ENCODE measurements around the gene LRRC47. TPM values are rescaled to one million over a fixed set of nuclear protein-coding genes. Genes with fewer than 3 reads are reported as not detected.

Gene LRRC47
- total and polyA plus RNA-seq, 12 donors, result 16.9 to 58.3 (median 44.7) TPM

- intact Hi-C loops (cut with DNase I), result no loop called here
These were observed 64.5 kb downstream of the LRRC47 start for GRCh38 chr1:3731583-3732433.

GRCh38 chr1:3730543-3731247 is 65.6 kb downstream of the LRRC47 start:
- Histone ChIP-seq H3K4me3 (no peak overlapping the region), H3K36me3 (replicated peaks in 1 of 2) (no peaks in the 10 kb centered on the region), H3K4me1 (replicated peaks in 1 of 2) (no peaks in the 10 kb centered on the region), H3K27me3 (no peaks in the 10 kb centered on the region), H3K27ac (no peak overlapping the region), H3K9me3 (replicated peaks in 1 of 3) (no peaks in the 10 kb centered on the region)
- WGBS, 4 donors, result 79 to 84% (median 81%) methylated on average over 15 to 25 of the region's 25 CpGs
- no peak for DNase-seq
- intact Hi-C loops (cut with DNase I), result no loop called here
- TF ChIP-seq POLR2A (IDR thresholded peaks at IDR 0.05) (no peak), CTCF (IDR thresholded peaks at IDR 0.05) (no peak)

More at GRCh38 chr1:3731583-3732433, 64.5 kb downstream of the LRRC47 start:
- Histone ChIP-seq H3K4me1 (replicated peaks in 1 of 2) (no peaks in the 10 kb centered on the region), H3K9me3 (replicated peaks in 1 of 3) (no peaks in the 10 kb centered on the region), H3K27ac (no peak overlapping the region), H3K36me3 (replicated peaks in 1 of 2) (peaks cover 0 to 9% of the 10 kb centered on the region in 2 donors), H3K4me3 (no peak overlapping the region), H3K27me3 (no peaks in the 10 kb centered on the region)
- TF ChIP-seq POLR2A (IDR thresholded peaks at IDR 0.05) (no peak), CTCF (IDR thresholded peaks at IDR 0.05) (no peak)
- DNase-seq, result no peak
- WGBS, 4 donors, result 53 to 63% (median 60%) methylated on average over 7 to 25 of the region's 25 CpGs

GRCh38 chr1:3729594-3730542 is 66.4 kb downstream of the LRRC47 start:
- DNase-seq, result no peak
- no peak overlapping the region for H3K27ac ChIP-seq
- H3K36me3 ChIP-seq (replicated peaks in 1 of 2), result no peaks in the 10 kb centered on the region
- H3K9me3 ChIP-seq (replicated peaks in 1 of 3), result no peaks in the 10 kb centered on the region
- intact Hi-C loops (cut with DNase I), result loop anchor here in 1 of 2 donors (10.0 kb wide), 1 partner anchor 235 kb away; no protein-coding TSS in a partner anchor
- H3K4me3 ChIP-seq, result no peak overlapping the region
- TF ChIP-seq POLR2A (IDR thresholded peaks at IDR 0.05) (no peak), CTCF (IDR thresholded peaks at IDR 0.05) (no peak)
- H3K4me1 ChIP-seq (replicated peaks in 1 of 2), result no peaks in the 10 kb centered on the region
- WGBS, 4 donors, result 77 to 95% (median 83%) methylated on average over 8 to 32 of the region's 32 CpGs
- H3K27me3 ChIP-seq, result no peaks in the 10 kb centered on the region

Small RNA genes lying within 50 kb of the gene (small RNA-seq; reads per million reads assigned to genes)
- gene RF02197, result 0 reads per million in 2 donors
- 0 reads per million in 2 donors for gene RN7SL574P

Other genes starting within 250 kb of the LRRC47 start
- gene MEGF6, start 185.0 kb downstream of the LRRC47 start, total RNA-seq, result 10 to 100 TPM in 3 of 9 donors, 1 to 10 TPM in 6; 2.1 to 12.5 (median 7.4) TPM
- 10 to 100 TPM in 2 of 3 donors, under 1 TPM in 1; 0.15 to 29.2 (median 16.2) TPM for gene MEGF6, start 185.0 kb downstream of the LRRC47 start, polyA plus RNA-seq
- gene TPRG1L, start 171.5 kb downstream of the LRRC47 start, total RNA-seq, result 10 to 100 TPM; 21.6 to 52.1 (median 41.6) TPM
- 10 to 100 TPM; 15.8 to 49.7 (median 20.6) TPM for gene TPRG1L, start 171.5 kb downstream of the LRRC47 start, polyA plus RNA-seq
- gene WRAP73, start 146.4 kb downstream of the LRRC47 start, total RNA-seq, result 10 to 100 TPM in 8 of 9 donors, 1 to 10 TPM in 1; 5.1 to 22.6 (median 17.8) TPM
- 10 to 100 TPM in 2 of 3 donors, 1 to 10 TPM in 1; 8.2 to 29.6 (median 22.8) TPM for gene WRAP73, start 146.4 kb downstream of the LRRC47 start, polyA plus RNA-seq
- under 1 TPM in 3 of 9 donors, not detected in 6; 0.15 to 0.22 (median 0.18) TPM for gene TP73, start 144.0 kb downstream of the LRRC47 start, total RNA-seq
- gene TP73, start 144.0 kb downstream of the LRRC47 start, polyA plus RNA-seq, result under 1 TPM; 0.03 to 0.13 (median 0.08) TPM
- not detected for gene CCDC27, start 44.0 kb downstream of the LRRC47 start, total RNA-seq
- not detected for gene CCDC27, start 44.0 kb downstream of the LRRC47 start, polyA plus RNA-seq
- 10 to 100 TPM in 3 of 9 donors, 1 to 10 TPM in 4, not detected in 2; 3.9 to 18.2 (median 5.3) TPM for gene SMIM1, start 23.7 kb downstream of the LRRC47 start, total RNA-seq
- gene SMIM1, start 23.7 kb downstream of the LRRC47 start, polyA plus RNA-seq, result 10 to 100 TPM in 1 of 3 donors, 1 to 10 TPM in 1, under 1 TPM in 1; 0.35 to 22.0 (median 8.8) TPM
- 10 to 100 TPM; 14.2 to 80.9 (median 45.0) TPM for gene CEP104, start 60.7 kb upstream of the LRRC47 start, total RNA-seq
- 10 to 100 TPM; 13.6 to 54.6 (median 16.1) TPM for gene CEP104, start 60.7 kb upstream of the LRRC47 start, polyA plus RNA-seq
- 10 to 100 TPM in 1 of 9 donors, 1 to 10 TPM in 8; 1.8 to 10.1 (median 4.5) TPM for gene DFFB, start 61.0 kb upstream of the LRRC47 start, total RNA-seq
- gene DFFB, start 61.0 kb upstream of the LRRC47 start, polyA plus RNA-seq, result 10 to 100 TPM in 1 of 3 donors, 1 to 10 TPM in 2; 3.0 to 13.4 (median 6.2) TPM
- 10 to 100 TPM; 16.1 to 28.0 (median 19.5) TPM for gene C1orf174, start 103.8 kb upstream of the LRRC47 start, total RNA-seq
- 10 to 100 TPM; 11.5 to 27.6 (median 15.8) TPM for gene C1orf174, start 103.8 kb upstream of the LRRC47 start, polyA plus RNA-seq